ENCODE data around the gene DIAPH2. TPM values are rescaled to one million over a fixed set of nuclear protein-coding genes. Genes with fewer than 3 reads are reported as not detected.

Gene DIAPH2
- polyA plus RNA-seq, 12 donors, result 8.0 to 13.0 (median 9.7) TPM; not detected in 1

GRCh38 chrX:97306771-97307470, 622.3 kb downstream of the DIAPH2 start:
- DNase-seq, result no peak

GRCh38 chrX:97308171-97308570, 623.5 kb downstream of the DIAPH2 start:
- no peak for DNase-seq

GRCh38 chrX:97309487-97310116, 625.0 kb downstream of the DIAPH2 start:
- DNase-seq, result no peak

GRCh38 chrX:97310373-97310772, 625.7 kb downstream of the DIAPH2 start:
- no peak for DNase-seq

- DNase-seq, result no peak
Measured at GRCh38 chrX:97311066-97311778, 626.6 kb downstream of the DIAPH2 start.

- DNase-seq, result no peak
Measured at GRCh38 chrX:97314345-97314744, 629.7 kb downstream of the DIAPH2 start.

- no peak for DNase-seq
Measured at GRCh38 chrX:97315939-97316338, 631.3 kb downstream of the DIAPH2 start.

GRCh38 chrX:97320305-97320704, 635.7 kb downstream of the DIAPH2 start:
- no peak for DNase-seq

- no peak for DNase-seq
Measured at GRCh38 chrX:97322401-97322800, 637.8 kb downstream of the DIAPH2 start.

- no peak for DNase-seq
Measured at GRCh38 chrX:97326456-97326855, 641.8 kb downstream of the DIAPH2 start.

GRCh38 chrX:97328853-97329390, 644.3 kb downstream of the DIAPH2 start:
- no peak for DNase-seq

- DNase-seq, result no peak
Measured at GRCh38 chrX:97330151-97330550, 645.5 kb downstream of the DIAPH2 start.

GRCh38 chrX:97332963-97333362, 648.3 kb downstream of the DIAPH2 start:
- no peak for DNase-seq

- DNase-seq, result no peak
Measured at GRCh38 chrX:97334850-97335249, 650.2 kb downstream of the DIAPH2 start.

- DNase-seq, result no peak
Measured at GRCh38 chrX:97344724-97345123, 660.1 kb downstream of the DIAPH2 start.

- no peak for DNase-seq
Measured at GRCh38 chrX:97358941-97359340, 674.3 kb downstream of the DIAPH2 start.

- DNase-seq, result no peak
Measured at GRCh38 chrX:97363843-97364242, 679.2 kb downstream of the DIAPH2 start.

- DNase-seq, result no peak
Measured at GRCh38 chrX:97366237-97366636, 681.6 kb downstream of the DIAPH2 start.

- peak; percentile 24 for DNase-seq
Measured at GRCh38 chrX:97367125-97367524, 682.5 kb downstream of the DIAPH2 start.

- DNase-seq, result no peak
Measured at GRCh38 chrX:97369947-97370346, 685.3 kb downstream of the DIAPH2 start.

- no peak for DNase-seq
Measured at GRCh38 chrX:97372001-97372766, 687.5 kb downstream of the DIAPH2 start.

GRCh38 chrX:97374266-97374665, 689.6 kb downstream of the DIAPH2 start:
- no peak for DNase-seq
